Spleen (tissue), 11 donors: ENCODE results near the gene ZSCAN1. TPM values are rescaled to one million over a fixed set of nuclear protein-coding genes. Genes with fewer than 3 reads are reported as not detected.

Experiments
- DNase-seq: peaks from one replicate; pipeline ENCODE4 v3.0.0-alpha.2; 2020
- H3K27ac ChIP-seq, 8 donors: fragments of 200-600 bp; sonication (generic) in 7 of 8; 1 replicate in 4 of 8; 2 replicates in 4 of 8; pipeline versions ENCODE4 v1.5.0 to v1.8.0; 2016 to 2021; ENCODE audit warnings: inconsistent platforms in 4 of 8, mild to moderate bottlenecking in 4 of 8, moderate library complexity in 1 of 8
- H3K27me3 ChIP-seq, 7 donors: fragments of 200-600 bp; sonication (generic) in 6 of 7; replicated peaks in 1 of 7; 1 replicate in 4 of 7; 2 replicates in 3 of 7; pipeline versions ENCODE4 v1.5.0 to v1.8.0; 2016 to 2021; ENCODE audit warnings: inconsistent platforms in 3 of 7, mild to moderate bottlenecking in 1 of 7
- H3K36me3 ChIP-seq, 6 donors: fragments of 200-600 bp; sonication (generic) in 5 of 6; 1 replicate in 4 of 6; 2 replicates in 2 of 6; pipeline versions ENCODE4 v1.5.0 to v1.8.0; 2016 to 2021; ENCODE audit warnings: inconsistent platforms in 2 of 6
- H3K4me1 ChIP-seq, 6 donors: fragments of 200-600 bp; sonication (generic) in 5 of 6; 1 replicate in 3 of 6; 2 replicates in 3 of 6; pipeline versions ENCODE4 v1.5.0 to v1.8.0; 2016 to 2021; ENCODE audit warnings: inconsistent platforms in 3 of 6
- H3K4me3 ChIP-seq, 8 donors: fragments of 200-600 bp; sonication (generic) in 7 of 8; 1 replicate in 4 of 8; 2 replicates in 4 of 8; pipeline versions ENCODE4 v1.5.0 to v1.8.0; 2016 to 2021; ENCODE audit warnings: inconsistent platforms in 4 of 8, mild to moderate bottlenecking in 4 of 8, moderate library complexity in 2 of 8
- H3K9me3 ChIP-seq, 8 donors: fragments of 200-600 bp; sonication (generic) in 7 of 8; 1 replicate in 4 of 8; 2 replicates in 4 of 8; pipeline versions ENCODE4 v1.5.0 to v1.8.0; 2016 to 2021; ENCODE audit warnings: inconsistent platforms in 4 of 8
- POLR2A ChIP-seq, 3 donors: fragments of 450-650 bp; IDR thresholded peaks; one replicate each; pipeline ENCODE4 v1.5.1; 2017; ENCODE audit warnings: antibody characterized with exemption in 3 of 3, mild to moderate bottlenecking in 1 of 3
- POLR2AphosphoS5 ChIP-seq, 3 donors: sonication (generic); formaldehyde crosslinking; IDR thresholded peaks; one replicate each; pipeline ENCODE4 v1.5.1; 2017; ENCODE audit warnings: antibody characterized with exemption in 3 of 3
- WGBS, 5 donors: extraction: QIAGEN DNeasy Blood & Tissue Kit in 3 of 5; methylation state at CpG; one replicate each; pipeline versions ENCODE4 v1.1.5 to v1.1.7; 2013 to 2018; 5-methylcytosine and 5-hydroxymethylcytosine counted together
- intact Hi-C: fragments of 100-400 bp; cut with DNase I; formaldehyde crosslinking; loops from one replicate; pipeline ENCODE4 v1.15.0; 2023; ENCODE audit warnings: low total_unique reads
- polyA plus RNA-seq, 3 donors: library from polyadenylated mRNA; stranded (reverse); fragments of 200-250 nt; gene quantifications; one replicate each; pipeline ENCODE4 v1.2.1, GENCODE V29; 2013
- total RNA-seq, 7 donors: library from RNA; depleted of rRNA in 3 of 7; stranded (reverse); fragments of >200 nt in 3 of 7; fragmentation: NEBNext Ultra II Directional in 4 of 7; extraction: Animal tissue kit (Norgen Biotek cat#: 25700) in 4 of 7; gene quantifications; one replicate each; pipeline versions ENCODE4 v1.1.0 to v1.2.1, GENCODE V29; 2016 to 2021
- TF ChIP-seq, protein P1 (sequence below), 11 experiments: fragments of 200-600 bp in 7 of 11; fragments of 450-650 bp in 4 of 11; sonication (generic) in 4 of 11; IDR thresholded peaks in 8 of 11; conservative IDR thresholded peaks in 3 of 11; 1 replicate in 7 of 11; 2 replicates in 4 of 11; pipeline versions ENCODE4 v1.4.0 to v1.8.0; 2016 to 2021; ENCODE audit warnings: antibody characterized with exemption in 11 of 11, inconsistent platforms in 4 of 11, mild to moderate bottlenecking in 1 of 11
- donor health status: healthy with polysubstance abuse.
- donor health status: DM: no; HTN: no; CAD: no; lungs with moderate emphysema.
- donor health status: DM: no; HTN: no; CAD: no.
- donor health status: Bipolar disorder and iron deficiency.
- donor health status: healthy.
- donor health status: DM: no; HTN: no; CAD: no.
- donor health status: DM: yes; HTN: yes; CAD: no.

ZSCAN1 gene
- total and polyA plus RNA-seq, 10 donors = 0.08 to 0.24 TPM; not detected in 8

- H3K36me3 ChIP-seq = peaks cover 0 to 18% (median 0%) of the 10 kb centered on the region in 6 donors
Measured at GRCh38 chr19:58097349-58097748, 63.5 kb downstream of the ZSCAN1 start.

DNA sequence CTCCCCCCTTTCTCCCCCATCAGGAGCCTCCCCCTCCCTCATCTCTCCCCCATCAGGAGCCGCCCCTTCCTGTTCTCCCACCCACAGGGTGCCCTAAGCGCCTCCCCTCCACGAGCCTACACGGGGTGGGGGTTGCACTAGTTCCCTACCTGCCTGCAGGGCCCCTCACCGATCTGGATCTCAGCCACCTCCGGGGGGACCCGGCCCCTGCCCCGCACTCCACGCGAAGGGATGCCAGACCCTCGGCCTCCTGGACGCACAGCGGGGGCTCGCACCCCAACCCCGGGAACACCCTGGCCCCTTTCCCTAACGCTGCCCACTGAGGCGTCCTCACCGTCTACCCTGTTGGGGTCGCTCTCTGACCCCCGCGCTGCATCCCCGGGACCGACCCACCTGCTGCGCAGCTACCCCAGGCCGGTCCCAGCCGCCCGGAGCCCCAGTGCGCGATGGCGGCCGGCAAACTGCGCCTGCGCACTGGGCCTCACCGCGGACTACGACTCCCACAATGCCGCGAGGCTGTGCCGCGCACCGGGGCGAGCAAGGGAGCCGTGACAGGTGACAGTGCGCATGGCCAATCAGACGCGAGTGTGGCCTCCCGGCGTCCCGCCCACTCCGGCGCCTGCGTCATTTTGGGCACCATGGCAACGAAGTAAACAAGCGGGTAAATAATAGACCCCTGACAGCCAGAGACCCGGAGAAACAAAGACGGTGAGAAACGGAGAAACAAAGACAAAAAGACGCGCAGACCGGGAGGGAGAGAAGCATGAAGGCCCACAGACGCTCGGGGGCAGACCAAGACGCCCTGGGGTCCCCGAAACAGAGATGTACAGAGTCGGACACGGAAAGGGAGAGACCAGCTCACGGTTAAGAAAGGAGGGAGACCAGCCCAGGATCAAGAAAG lies 64.2 kb downstream of the ZSCAN1 start, which contains the start of gene ZSCAN18:
TSS of gene ZSCAN18 (minus strand) at position 451 of the 901 bp plus-strand sequence. CDS start 7,964 bp downstream, outside the sequence.
- Histone ChIP-seq H3K9me3 (peaks cover 0 to 89% (median 76%) of the 10 kb centered on the region in 8 donors), H3K4me1 (peaks cover 0 to 25% (median 16%) of the 10 kb centered on the region in 6 donors), H3K36me3 (peaks cover 0 to 15% (median 0%) of the 10 kb centered on the region in 6 donors), H3K27ac (peak within 1 kb of the TSS; percentile 48 to 92 (median 90)), H3K4me3 (peak within 1 kb of the TSS; percentile 62 to 96 (median 80)), H3K27me3 (no peaks in the 10 kb centered on the region)
- 0 to 22% (median 2%) methylated on average over 42 to 67 of the region's 67 CpGs for WGBS, 5 donors
- TF ChIP-seq POLR2AphosphoS5 (IDR thresholded peaks at IDR 0.05) = peak; percentile 92 to 93 (median 93)
- TF ChIP-seq POLR2A (IDR thresholded peaks at IDR 0.05) = peak in 2 of 3 donors; percentile 28 to 49
- TF ChIP-seq, protein P1, sequence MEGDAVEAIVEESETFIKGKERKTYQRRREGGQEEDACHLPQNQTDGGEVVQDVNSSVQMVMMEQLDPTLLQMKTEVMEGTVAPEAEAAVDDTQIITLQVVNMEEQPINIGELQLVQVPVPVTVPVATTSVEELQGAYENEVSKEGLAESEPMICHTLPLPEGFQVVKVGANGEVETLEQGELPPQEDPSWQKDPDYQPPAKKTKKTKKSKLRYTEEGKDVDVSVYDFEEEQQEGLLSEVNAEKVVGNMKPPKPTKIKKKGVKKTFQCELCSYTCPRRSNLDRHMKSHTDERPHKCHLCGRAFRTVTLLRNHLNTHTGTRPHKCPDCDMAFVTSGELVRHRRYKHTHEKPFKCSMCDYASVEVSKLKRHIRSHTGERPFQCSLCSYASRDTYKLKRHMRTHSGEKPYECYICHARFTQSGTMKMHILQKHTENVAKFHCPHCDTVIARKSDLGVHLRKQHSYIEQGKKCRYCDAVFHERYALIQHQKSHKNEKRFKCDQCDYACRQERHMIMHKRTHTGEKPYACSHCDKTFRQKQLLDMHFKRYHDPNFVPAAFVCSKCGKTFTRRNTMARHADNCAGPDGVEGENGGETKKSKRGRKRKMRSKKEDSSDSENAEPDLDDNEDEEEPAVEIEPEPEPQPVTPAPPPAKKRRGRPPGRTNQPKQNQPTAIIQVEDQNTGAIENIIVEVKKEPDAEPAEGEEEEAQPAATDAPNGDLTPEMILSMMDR (IDR thresholded peaks at IDR 0.05 in 8 of 11, conservative IDR thresholded peaks at IDR 0.05 in 3 of 11) = no peak
- peak; percentile 96 for DNase-seq
- intact Hi-C loops = no loop called here

More at GRCh38 chr19:58097349-58097748, 63.5 kb downstream of the ZSCAN1 start:
- intact Hi-C loops = no loop called here
- DNase-seq = no peak
- Histone ChIP-seq H3K27ac (peak overlapping the region in 5 of 8 donors; percentile 88 to 92 (median 90)), H3K4me3 (peak overlapping the region; percentile 25 to 96 (median 78)), H3K27me3 (no peaks in the 10 kb centered on the region), H3K9me3 (peaks cover 0 to 89% (median 75%) of the 10 kb centered on the region in 8 donors), H3K4me1 (peaks cover 0 to 25% (median 16%) of the 10 kb centered on the region in 6 donors)
- TF ChIP-seq POLR2AphosphoS5 (IDR thresholded peaks at IDR 0.05) (no peak), POLR2A (IDR thresholded peaks at IDR 0.05) (no peak)
- TF ChIP-seq, protein P1 (IDR thresholded peaks at IDR 0.05 in 8 of 11, conservative IDR thresholded peaks at IDR 0.05 in 3 of 11) = no peak
- 28 to 62% (median 44%) methylated on average over 5 to 8 of the region's 8 CpGs for WGBS, 5 donors

- Histone ChIP-seq H3K27me3 (no peaks in the 10 kb centered on the region), H3K9me3 (peaks cover 0 to 89% (median 76%) of the 10 kb centered on the region in 8 donors), H3K4me3 (peak overlapping the region; percentile 62 to 96 (median 80)), H3K27ac (peak overlapping the region; percentile 48 to 92 (median 90)), H3K4me1 (peaks cover 0 to 25% (median 16%) of the 10 kb centered on the region in 6 donors), H3K36me3 (peaks cover 0 to 11% (median 0%) of the 10 kb centered on the region in 6 donors)
- intact Hi-C loops = no loop called here
- TF ChIP-seq, protein P1 (IDR thresholded peaks at IDR 0.05 in 8 of 11, conservative IDR thresholded peaks at IDR 0.05 in 3 of 11) = no peak
- no peak for TF ChIP-seq POLR2A (IDR thresholded peaks at IDR 0.05)
- TF ChIP-seq POLR2AphosphoS5 (IDR thresholded peaks at IDR 0.05) = no peak
- no peak for DNase-seq
- 10 to 26% (median 21%) methylated on average over 2 of the region's 2 CpGs for WGBS, 5 donors
Measured at GRCh38 chr19:58098682-58098998, 64.8 kb downstream of the ZSCAN1 start.

Other genes with a start within 250 kb of the ZSCAN1 start
- gene ZNF552, start 219.1 kb upstream of the ZSCAN1 start, total RNA-seq = 10 to 100 TPM in 4 of 7 donors, 1 to 10 TPM in 3; 8.8 to 20.8 (median 10.5) TPM
- gene ZNF552, start 219.1 kb upstream of the ZSCAN1 start, polyA plus RNA-seq = 1 to 10 TPM; 2.9 to 4.2 (median 4.0) TPM
- 10 to 100 TPM; 19.9 to 31.8 (median 26.0) TPM for gene ZNF587B, start 203.7 kb upstream of the ZSCAN1 start, total RNA-seq
- 1 to 10 TPM; 3.4 to 9.8 (median 3.9) TPM for gene ZNF587B, start 203.7 kb upstream of the ZSCAN1 start, polyA plus RNA-seq
- gene ZNF587, start 184.2 kb upstream of the ZSCAN1 start, total RNA-seq = 10 to 100 TPM; 23.8 to 46.5 (median 39.0) TPM
- gene ZNF587, start 184.2 kb upstream of the ZSCAN1 start, polyA plus RNA-seq = 10 to 100 TPM in 1 of 3 donors, 1 to 10 TPM in 2; 3.9 to 20.2 (median 4.8) TPM
- gene ZNF814, start 145.0 kb upstream of the ZSCAN1 start, total RNA-seq = 10 to 100 TPM; 18.0 to 48.1 (median 33.2) TPM
- gene ZNF814, start 145.0 kb upstream of the ZSCAN1 start, polyA plus RNA-seq = 10 to 100 TPM; 15.4 to 21.2 (median 17.3) TPM
- gene ZNF417, start 117.4 kb upstream of the ZSCAN1 start, total RNA-seq = 10 to 100 TPM; 22.6 to 31.2 (median 24.7) TPM
- 1 to 10 TPM; 1.5 to 3.3 (median 1.6) TPM for gene ZNF417, start 117.4 kb upstream of the ZSCAN1 start, polyA plus RNA-seq
- gene ZNF418, start 98.6 kb upstream of the ZSCAN1 start, total RNA-seq = 10 to 100 TPM in 5 of 7 donors, 1 to 10 TPM in 2; 8.9 to 16.5 (median 10.7) TPM
- gene ZNF418, start 98.6 kb upstream of the ZSCAN1 start, polyA plus RNA-seq = 1 to 10 TPM; 4.7 to 6.7 (median 6.7) TPM
- gene ZNF256, start 86.3 kb upstream of the ZSCAN1 start, total RNA-seq = 10 to 100 TPM in 4 of 7 donors, 1 to 10 TPM in 3; 8.4 to 10.9 (median 10.7) TPM
- gene ZNF256, start 86.3 kb upstream of the ZSCAN1 start, polyA plus RNA-seq = 1 to 10 TPM; 4.1 to 4.5 (median 4.5) TPM
- gene C19orf18, start 59.5 kb upstream of the ZSCAN1 start, total RNA-seq = 1 to 10 TPM in 1 of 7 donors, under 1 TPM in 3, not detected in 3; 0.50 to 1.9 (median 0.69) TPM
- gene C19orf18, start 59.5 kb upstream of the ZSCAN1 start, polyA plus RNA-seq = 1 to 10 TPM; 1.7 to 4.2 (median 3.0) TPM
- gene ZNF606, start 31.2 kb upstream of the ZSCAN1 start, total RNA-seq = 10 to 100 TPM; 12.4 to 25.3 (median 17.3) TPM
- gene ZNF606, start 31.2 kb upstream of the ZSCAN1 start, polyA plus RNA-seq = 10 to 100 TPM in 1 of 3 donors, 1 to 10 TPM in 2; 5.6 to 12.4 (median 9.3) TPM
- gene ZNF135, start 25.3 kb downstream of the ZSCAN1 start, total RNA-seq = 1 to 10 TPM; 3.6 to 9.4 (median 8.1) TPM
- gene ZNF135, start 25.3 kb downstream of the ZSCAN1 start, polyA plus RNA-seq = 1 to 10 TPM; 4.8 to 6.5 (median 5.1) TPM
- 10 to 100 TPM; 46.1 to 71.7 (median 62.5) TPM for gene ZSCAN18, start 64.2 kb downstream of the ZSCAN1 start, total RNA-seq
- 10 to 100 TPM; 39.8 to 46.5 (median 42.2) TPM for gene ZSCAN18, start 64.2 kb downstream of the ZSCAN1 start, polyA plus RNA-seq
- 10 to 100 TPM in 4 of 7 donors, 1 to 10 TPM in 3; 8.6 to 13.4 (median 10.4) TPM for gene ZNF329, start 116.8 kb downstream of the ZSCAN1 start, total RNA-seq
- 1 to 10 TPM; 3.8 to 6.1 (median 3.8) TPM for gene ZNF329, start 116.8 kb downstream of the ZSCAN1 start, polyA plus RNA-seq
- gene ZNF274, start 149.0 kb downstream of the ZSCAN1 start, total RNA-seq = 10 to 100 TPM; 32.5 to 53.4 (median 36.9) TPM
- gene ZNF274, start 149.0 kb downstream of the ZSCAN1 start, polyA plus RNA-seq = 10 to 100 TPM; 17.5 to 19.5 (median 18.4) TPM
- gene ZNF544, start 194.9 kb downstream of the ZSCAN1 start, total RNA-seq = 10 to 100 TPM; 31.4 to 58.5 (median 39.0) TPM
- 10 to 100 TPM; 12.5 to 24.8 (median 20.2) TPM for gene ZNF544, start 194.9 kb downstream of the ZSCAN1 start, polyA plus RNA-seq
- 10 to 100 TPM in 2 of 7 donors, 1 to 10 TPM in 5; 6.6 to 10.7 (median 8.5) TPM for gene ZNF8, start 244.9 kb downstream of the ZSCAN1 start, total RNA-seq
- 1 to 10 TPM in 1 of 3 donors, under 1 TPM in 2; 0.91 to 1.8 (median 0.91) TPM for gene ZNF8, start 244.9 kb downstream of the ZSCAN1 start, polyA plus RNA-seq